ENCODE measurements around the gene GATA1. TPM values are rescaled to one million over a fixed set of nuclear protein-coding genes. Genes with fewer than 3 reads are reported as not detected.
A peak's percentile ranks its signal among the peaks of the same experiment; 100 is the strongest.

GATA1 gene
- total RNA-seq, 2 experiments from 2014 or later = not detected

DNA sequence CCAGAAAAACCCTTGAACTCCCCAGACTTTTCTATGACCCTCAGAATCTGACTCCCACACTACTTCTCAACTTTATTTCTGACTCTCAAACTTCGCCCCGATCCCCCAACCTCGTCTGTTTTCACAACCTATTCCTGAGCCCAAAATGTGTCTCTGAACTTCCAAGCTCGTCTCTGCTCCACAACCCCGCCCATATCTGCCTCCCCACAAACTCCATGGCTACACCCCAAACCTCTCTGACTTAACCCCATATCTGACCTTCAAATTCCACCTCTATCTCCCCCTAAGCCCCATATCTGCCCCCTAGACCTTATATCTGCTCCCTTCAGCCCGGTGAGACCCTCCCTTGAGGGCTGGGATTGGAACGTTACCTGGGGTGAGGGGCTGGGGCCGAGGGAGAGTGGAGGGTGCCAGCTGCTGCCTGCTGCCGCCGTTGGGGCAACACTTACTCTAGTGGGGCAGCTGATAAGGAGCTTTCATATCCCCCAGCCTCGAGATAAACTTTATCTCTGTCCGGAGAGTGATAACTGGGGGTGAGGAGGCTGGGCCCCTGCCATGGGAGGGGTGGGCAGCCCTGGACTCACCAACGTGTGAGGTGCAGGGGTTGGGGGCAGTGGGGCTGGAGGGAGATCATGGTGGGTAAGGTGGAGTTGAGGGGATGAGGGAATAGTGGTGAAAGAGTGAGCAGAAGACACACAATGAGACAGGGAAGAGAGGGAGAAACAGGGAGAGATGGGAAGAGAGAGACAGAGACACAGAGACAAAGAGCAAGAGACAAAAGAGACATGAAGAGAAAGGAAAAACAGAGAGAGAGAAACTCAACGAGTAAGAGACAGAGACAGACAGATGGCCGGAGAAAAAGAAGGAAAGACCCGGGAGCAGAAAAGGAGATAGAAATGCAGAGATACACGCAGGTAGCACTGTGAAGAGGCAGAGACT lies 1.4 kb downstream of the GATA1 start:
- Mint-ChIP-seq H3K36me3 (ENCODE audit: low read depth) (no peaks in the 10 kb centered on the region), H3K4me1 (peaks cover 14% of the 10 kb centered on the region)

DNA sequence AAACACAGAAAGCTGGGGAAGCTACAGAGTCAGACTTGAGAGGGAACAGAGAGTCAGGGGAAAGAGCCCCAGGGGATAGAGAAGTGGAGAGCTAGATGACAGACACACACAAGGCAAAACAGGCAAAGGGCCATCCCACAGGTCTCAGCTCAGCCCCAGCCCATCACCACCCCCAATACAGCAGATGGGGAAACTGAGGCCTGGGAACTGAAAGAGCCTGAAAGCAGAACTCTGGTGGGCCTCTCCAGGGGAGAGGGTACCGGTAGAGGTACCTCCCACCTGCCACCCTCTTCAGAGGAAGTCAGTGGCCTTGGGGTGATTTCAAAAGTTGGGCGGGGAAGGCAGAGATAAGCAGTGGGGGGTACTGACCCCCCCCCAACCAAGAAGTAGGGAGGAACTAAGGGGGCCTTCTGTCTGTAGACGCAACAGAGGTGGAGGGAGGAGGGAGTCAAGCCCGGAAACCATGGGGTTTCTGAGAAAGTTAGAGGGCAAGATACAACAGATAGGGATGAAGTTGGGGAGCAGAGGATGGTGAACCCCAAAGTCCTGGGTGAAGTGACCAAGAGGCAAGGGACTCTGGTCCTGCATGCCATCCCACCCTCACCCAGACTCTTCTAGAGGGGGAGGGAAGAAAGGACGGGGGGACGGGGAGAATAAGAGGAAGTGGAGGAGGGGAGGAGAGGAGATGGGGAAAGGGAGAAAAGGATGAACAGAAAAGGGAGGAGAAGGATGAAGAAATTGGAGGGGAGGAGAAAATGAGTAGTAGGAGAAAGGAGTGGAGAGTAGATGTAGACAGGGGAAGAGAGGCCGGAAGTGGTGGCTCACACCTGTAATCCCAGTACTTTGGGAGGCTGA lies 3.2 kb downstream of the GATA1 start:
- H3K27ac Mint-ChIP-seq = no peak overlapping the region
- peaks cover 9% of the 10 kb centered on the region for H3K27me3 Mint-ChIP-seq
- CTCF ChIA-PET = no interaction called here
- H3K9me3 Mint-ChIP-seq = no peaks in the 10 kb centered on the region
- H3K4me3 Mint-ChIP-seq = no peak overlapping the region
- no peaks in the 10 kb centered on the region for H3K36me3 Mint-ChIP-seq (ENCODE audit: low read depth)
- DNase-seq = no peak
- H3K4me1 Mint-ChIP-seq = peaks cover 14% of the 10 kb centered on the region
- POLR2A ChIA-PET = no interaction called here

More for the DNA sequence above, 1.4 kb downstream of the GATA1 start:
- no peak overlapping the region for H3K27ac Mint-ChIP-seq
- H3K27me3 Mint-ChIP-seq = peaks cover 9% of the 10 kb centered on the region
- no peak for DNase-seq
- ChIA-PET POLR2A (no interaction called here), CTCF (no interaction called here)
- no peaks in the 10 kb centered on the region for H3K9me3 Mint-ChIP-seq
- no peak overlapping the region for H3K4me3 Mint-ChIP-seq

DNA sequence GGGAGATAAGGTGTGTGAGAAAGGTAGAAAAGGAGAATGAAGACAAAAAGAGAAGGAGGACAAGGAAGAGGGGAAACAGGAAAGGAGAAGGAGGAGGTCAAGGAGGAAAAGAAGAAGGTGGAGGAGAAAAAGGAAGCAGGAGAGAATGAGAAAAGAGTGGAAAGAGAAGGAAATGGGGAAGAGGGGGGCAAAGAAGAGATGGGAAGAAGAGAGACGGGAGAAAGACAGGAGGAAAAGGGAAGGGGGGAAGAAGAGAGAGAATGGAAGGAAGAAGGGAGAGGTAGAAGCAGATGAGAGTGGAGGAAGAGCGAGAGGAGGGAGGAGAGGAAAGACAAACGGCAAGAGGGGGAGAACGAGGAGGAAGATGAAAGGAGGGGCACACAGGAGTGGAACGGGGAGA lies 4.1 kb downstream of the GATA1 start:
- Mint-ChIP-seq H3K36me3 (ENCODE audit: low read depth) (no peaks in the 10 kb centered on the region), H3K4me1 (peaks cover 14% of the 10 kb centered on the region), H3K4me3 (no peak overlapping the region), H3K27ac (no peak overlapping the region), H3K27me3 (peaks cover 9% of the 10 kb centered on the region), H3K9me3 (no peaks in the 10 kb centered on the region)
- no peak for DNase-seq
- CTCF ChIA-PET = no interaction called here
- POLR2A ChIA-PET = no interaction called here

DNA sequence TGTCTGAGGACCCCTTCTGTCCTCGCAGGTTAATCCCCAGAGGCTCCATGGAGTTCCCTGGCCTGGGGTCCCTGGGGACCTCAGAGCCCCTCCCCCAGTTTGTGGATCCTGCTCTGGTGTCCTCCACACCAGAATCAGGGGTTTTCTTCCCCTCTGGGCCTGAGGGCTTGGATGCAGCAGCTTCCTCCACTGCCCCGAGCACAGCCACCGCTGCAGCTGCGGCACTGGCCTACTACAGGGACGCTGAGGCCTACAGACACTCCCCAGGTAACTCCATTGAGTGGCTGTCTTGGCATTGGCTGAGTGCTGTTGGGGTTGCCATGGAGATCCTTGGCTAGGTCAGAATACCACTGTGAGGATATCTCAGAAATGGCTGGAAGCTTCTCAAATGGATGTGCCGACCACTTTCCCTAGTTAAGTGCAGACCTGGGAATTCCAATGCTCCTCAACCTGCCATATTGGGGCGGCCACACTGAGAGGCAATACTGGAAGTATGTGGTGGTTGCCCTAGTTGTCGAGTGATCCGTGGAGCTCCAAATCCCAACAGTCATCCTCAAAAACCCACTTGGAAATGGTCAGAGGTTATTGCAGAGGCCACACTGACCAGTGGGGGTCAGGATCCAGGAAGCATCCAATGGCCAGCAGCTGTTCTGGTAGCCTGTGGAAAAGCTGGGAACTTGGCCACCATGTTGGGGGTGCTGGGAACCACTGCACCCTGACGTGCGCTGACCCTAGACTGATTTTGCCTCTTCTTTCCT lies 4.9 kb downstream of the GATA1 start:
- H3K27me3 Mint-ChIP-seq = peaks cover 9% of the 10 kb centered on the region
- DNase-seq = no peak
- POLR2A ChIA-PET = no interaction called here
- CTCF ChIA-PET = no interaction called here
- no peaks in the 10 kb centered on the region for H3K9me3 Mint-ChIP-seq
- no peaks in the 10 kb centered on the region for H3K36me3 Mint-ChIP-seq (ENCODE audit: low read depth)
- H3K27ac Mint-ChIP-seq = no peak overlapping the region
- H3K4me1 Mint-ChIP-seq = peaks cover 14% of the 10 kb centered on the region
- H3K4me3 Mint-ChIP-seq = no peak overlapping the region

DNA sequence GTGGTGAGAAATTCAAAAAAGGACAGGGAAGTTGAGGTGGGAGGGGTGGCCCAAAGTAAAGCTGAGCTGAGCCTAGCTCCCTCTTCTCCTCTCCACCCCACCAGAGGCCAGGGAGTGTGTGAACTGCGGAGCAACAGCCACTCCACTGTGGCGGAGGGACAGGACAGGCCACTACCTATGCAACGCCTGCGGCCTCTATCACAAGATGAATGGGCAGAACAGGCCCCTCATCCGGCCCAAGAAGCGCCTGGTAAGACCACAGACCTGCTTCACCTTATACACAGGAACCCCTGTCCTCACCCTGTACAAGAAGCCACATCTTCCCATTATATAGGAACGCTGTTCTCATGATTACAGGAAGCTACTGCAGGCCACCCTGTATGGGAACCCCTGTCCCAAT lies 5.8 kb downstream of the GATA1 start:
- no peak overlapping the region for H3K4me3 Mint-ChIP-seq
- H3K36me3 Mint-ChIP-seq (ENCODE audit: low read depth) = no peaks in the 10 kb centered on the region
- H3K4me1 Mint-ChIP-seq = peaks cover 14% of the 10 kb centered on the region
- peaks cover 3% of the 10 kb centered on the region for H3K27me3 Mint-ChIP-seq
- no peak for DNase-seq
- H3K27ac Mint-ChIP-seq = no peak overlapping the region
- H3K9me3 Mint-ChIP-seq = no peaks in the 10 kb centered on the region
- ChIA-PET POLR2A (interaction anchor here (1.0 kb wide), 1 partner anchor 9 kb away, joined by 4 read pairs; the partner anchor contains the start of gene HDAC6), CTCF (no interaction called here)

DNA sequence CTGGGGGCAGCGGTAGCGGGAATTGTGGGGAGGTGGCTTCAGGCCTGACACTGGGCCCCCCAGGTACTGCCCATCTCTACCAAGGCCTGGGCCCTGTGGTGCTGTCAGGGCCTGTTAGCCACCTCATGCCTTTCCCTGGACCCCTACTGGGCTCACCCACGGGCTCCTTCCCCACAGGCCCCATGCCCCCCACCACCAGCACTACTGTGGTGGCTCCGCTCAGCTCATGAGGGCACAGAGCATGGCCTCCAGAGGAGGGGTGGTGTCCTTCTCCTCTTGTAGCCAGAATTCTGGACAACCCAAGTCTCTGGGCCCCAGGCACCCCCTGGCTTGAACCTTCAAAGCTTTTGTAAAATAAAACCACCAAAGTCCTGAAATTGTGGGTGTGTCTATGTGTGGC lies 7.5 kb downstream of the GATA1 start:
- Mint-ChIP-seq H3K36me3 (ENCODE audit: low read depth) (no peaks in the 10 kb centered on the region), H3K4me1 (peaks cover 11% of the 10 kb centered on the region), H3K9me3 (no peaks in the 10 kb centered on the region), H3K27ac (no peak overlapping the region), H3K27me3 (no peaks in the 10 kb centered on the region), H3K4me3 (no peak overlapping the region)
- CTCF ChIA-PET = no interaction called here
- POLR2A ChIA-PET = no interaction called here
- no peak for DNase-seq

DNA sequence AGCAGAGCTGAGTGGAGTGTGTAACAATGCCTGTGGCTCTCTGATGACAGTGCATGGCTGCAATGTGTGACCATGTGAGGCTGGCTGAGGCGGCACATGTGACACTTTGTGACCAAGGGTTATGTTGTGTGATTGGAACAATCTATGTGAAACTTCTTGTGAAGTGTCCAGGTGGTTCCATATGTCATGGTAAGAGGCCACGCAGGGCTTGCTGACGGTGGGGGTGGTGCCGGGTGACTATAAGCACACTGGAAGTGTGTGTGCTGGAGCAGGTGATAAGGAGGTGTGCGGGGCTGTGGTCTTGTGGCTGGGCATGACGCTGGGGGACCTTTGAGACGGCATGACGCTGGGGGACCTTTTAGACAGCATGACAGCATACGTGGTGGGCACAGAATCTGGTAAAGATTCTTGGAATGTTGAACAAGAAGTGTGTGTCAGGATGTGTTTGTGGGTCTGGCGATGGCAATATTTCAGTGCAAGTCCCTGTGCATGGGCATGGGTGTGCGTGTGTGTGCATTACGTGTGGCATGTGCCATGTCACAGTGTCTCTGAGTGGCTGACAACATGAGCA lies 8.0 kb downstream of the GATA1 start:
- Mint-ChIP-seq H3K27me3 (no peaks in the 10 kb centered on the region), H3K9me3 (no peaks in the 10 kb centered on the region), H3K4me1 (peaks cover 8% of the 10 kb centered on the region), H3K36me3 (ENCODE audit: low read depth) (no peaks in the 10 kb centered on the region), H3K4me3 (no peak overlapping the region), H3K27ac (no peak overlapping the region)
- POLR2A ChIA-PET = no interaction called here
- CTCF ChIA-PET = no interaction called here
- DNase-seq = no peak

DNA sequence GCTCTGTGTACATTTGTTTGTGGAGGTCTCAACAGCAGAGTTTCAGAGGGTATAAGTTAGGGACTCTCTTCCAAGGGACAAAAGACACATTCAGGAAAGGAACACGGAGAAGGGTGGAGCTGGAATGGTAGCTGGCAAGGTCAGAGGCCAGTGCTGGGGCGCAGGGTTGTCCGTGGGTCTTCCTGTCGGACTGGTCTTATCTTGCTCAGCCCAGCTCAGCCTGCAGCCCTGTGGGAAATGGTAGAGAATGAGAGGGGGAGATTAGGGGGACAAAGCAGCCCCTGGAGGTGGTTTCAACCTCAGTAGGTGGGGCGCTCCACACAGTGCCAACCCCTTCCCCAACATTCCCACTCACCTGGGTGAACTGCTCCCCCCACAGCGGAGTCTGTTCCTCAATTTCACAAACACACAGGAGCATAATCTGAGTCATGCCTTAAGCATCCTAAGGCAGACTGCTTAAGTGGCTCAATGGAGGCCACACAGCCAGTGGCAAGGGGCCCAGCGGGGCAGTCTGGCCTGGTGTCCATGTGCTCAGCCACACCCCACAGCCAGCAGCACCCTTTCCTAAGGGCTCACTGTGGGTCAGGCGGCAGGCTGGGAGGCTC lies 8.6 kb downstream of the GATA1 start:
- ChIA-PET POLR2A (no interaction called here), CTCF (no interaction called here)
- no peak for DNase-seq
- no peak overlapping the region for H3K4me3 Mint-ChIP-seq
- no peaks in the 10 kb centered on the region for H3K27me3 Mint-ChIP-seq
- no peak overlapping the region for H3K27ac Mint-ChIP-seq
- no peaks in the 10 kb centered on the region for H3K9me3 Mint-ChIP-seq
- peaks cover 2% of the 10 kb centered on the region for H3K4me1 Mint-ChIP-seq
- no peaks in the 10 kb centered on the region for H3K36me3 Mint-ChIP-seq (ENCODE audit: low read depth)

DNA sequence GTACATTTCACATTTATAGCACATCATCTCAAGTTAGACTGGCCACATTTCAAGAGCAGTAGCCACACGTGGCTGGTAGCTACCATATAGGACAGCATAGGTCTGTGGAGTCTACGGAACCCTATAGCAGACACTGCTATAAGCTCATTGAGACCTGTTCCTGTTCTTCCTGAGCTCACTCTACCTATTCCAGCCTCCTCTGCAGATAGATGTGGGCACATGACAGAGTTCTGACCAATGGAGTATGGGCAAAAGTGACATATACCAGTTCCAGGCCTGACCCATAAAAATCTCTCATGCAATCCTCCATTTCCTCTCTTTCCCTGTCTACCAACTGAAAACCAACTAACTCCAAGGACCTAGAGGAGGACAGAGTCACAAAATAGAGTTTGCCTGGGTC lies 11.9 kb downstream of the GATA1 start:
- peaks cover 3% of the 10 kb centered on the region for H3K36me3 Mint-ChIP-seq (ENCODE audit: low read depth)
- H3K27me3 Mint-ChIP-seq = no peaks in the 10 kb centered on the region
- H3K27ac Mint-ChIP-seq = no peak overlapping the region
- H3K4me1 Mint-ChIP-seq = peaks cover 21% of the 10 kb centered on the region
- no peaks in the 10 kb centered on the region for H3K9me3 Mint-ChIP-seq
- no peak for DNase-seq
- ChIA-PET CTCF (no interaction called here), POLR2A (interaction anchor here (1.2 to 4.1 kb wide), 2 partner anchors 101 to 115 kb away, joined by 3 to 23 read pairs; partner anchors contain the start of gene WAS)
- no peak overlapping the region for H3K4me3 Mint-ChIP-seq

DNA sequence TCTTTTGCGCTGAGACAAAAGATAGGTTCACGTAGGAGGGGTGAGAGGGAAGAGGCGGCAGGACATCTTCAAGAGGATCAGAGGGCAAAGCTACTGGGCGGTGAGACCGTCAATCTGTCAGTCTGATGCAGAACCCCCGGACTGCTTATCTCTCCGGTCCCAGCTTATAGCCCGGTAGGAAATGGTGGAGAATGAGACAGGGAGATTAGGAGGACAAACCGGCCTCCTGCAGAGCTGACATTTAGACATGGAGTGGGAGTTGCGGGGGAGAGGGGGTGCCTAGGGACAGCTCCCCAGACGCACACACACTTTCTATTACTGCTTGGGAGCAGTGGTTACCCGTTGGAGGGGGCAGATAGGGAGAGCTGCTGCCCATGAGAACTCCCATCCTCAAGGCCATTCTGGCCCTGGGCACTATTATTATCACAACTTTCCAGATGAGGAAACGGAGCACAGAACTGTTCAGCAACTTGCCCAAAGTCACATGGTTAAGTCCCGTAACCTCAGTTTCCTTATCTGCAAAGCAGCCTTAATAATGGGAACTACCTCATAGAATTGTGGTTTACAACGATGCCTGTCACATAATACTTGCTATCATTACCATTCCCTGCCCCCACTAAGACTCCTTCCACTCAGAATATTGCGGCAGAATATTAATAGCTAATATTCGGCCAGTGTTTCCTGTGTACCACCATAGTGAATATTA lies 14.3 kb downstream of the GATA1 start:
- CTCF ChIA-PET = interaction anchor here (0.8 to 1.7 kb wide), 4 partner anchors 97 to 327 kb away, joined by 3 to 10 read pairs (median 3); partner anchors contain the start of genes GRIPAP1, PQBP1 and TIMM17B
- peak overlapping the region; percentile 99 for H3K27ac Mint-ChIP-seq
- H3K36me3 Mint-ChIP-seq (ENCODE audit: low read depth) = peaks cover 14% of the 10 kb centered on the region
- POLR2A ChIA-PET = interaction anchor here (0.6 to 4.1 kb wide), 18 partner anchors 16 to 475 kb away, joined by 3 to 34 read pairs (median 5); partner anchors contain the start of genes PLP2, PQBP1, RBM3 and SUV39H1
- H3K9me3 Mint-ChIP-seq = no peaks in the 10 kb centered on the region
- DNase-seq = peak; percentile 16
- peaks cover 29% of the 10 kb centered on the region for H3K4me1 Mint-ChIP-seq
- no peaks in the 10 kb centered on the region for H3K27me3 Mint-ChIP-seq
- peak overlapping the region; percentile 97 for H3K4me3 Mint-ChIP-seq

DNA sequence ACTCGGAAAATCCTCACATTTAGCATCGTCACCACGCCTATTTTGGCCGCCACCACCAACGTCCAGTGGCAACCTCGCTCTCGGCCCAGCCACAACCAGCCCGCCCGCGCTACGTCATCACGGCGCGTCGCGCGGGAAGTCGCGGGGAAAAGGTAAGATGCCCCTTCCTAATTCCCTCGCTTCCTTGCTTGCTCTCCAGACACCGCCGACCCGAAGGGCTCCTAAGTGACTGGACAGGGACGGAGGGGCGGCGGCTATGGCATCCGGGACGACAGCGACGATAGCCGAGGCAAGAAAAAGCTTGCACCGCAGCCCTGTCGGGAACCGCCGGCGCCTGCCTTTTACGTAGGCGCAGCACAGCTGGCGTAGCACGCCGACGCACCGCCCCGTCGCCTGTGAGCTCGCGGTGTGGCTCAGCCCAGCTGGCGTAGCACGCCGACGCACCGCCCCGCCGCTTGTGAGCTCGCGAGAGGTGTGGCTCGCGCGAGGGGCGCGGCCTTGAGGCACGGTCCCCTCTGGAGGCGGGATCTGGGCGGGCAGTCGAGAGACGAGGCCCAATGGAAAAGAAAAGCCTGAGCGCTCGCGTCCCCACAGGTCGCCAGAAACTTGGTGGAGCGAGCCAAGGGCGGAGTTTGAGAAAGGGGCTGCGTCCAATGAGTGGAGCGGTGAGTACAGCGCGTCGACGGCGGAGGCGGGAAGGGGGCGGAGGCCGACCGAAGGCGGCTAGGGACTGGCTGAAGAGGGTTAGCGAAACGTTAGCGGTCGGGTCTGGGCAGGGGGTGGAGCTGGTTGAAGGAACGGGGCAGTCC lies 15.1 kb downstream of the GATA1 start, which contains the start of gene HDAC6:
HDAC6 (plus strand) TSS at position 788 of the 809 bp plus-strand sequence. CDS start 626 bp downstream, outside the sequence.
- H3K9me3 Mint-ChIP-seq = no peaks in the 10 kb centered on the region
- POLR2A ChIA-PET = interaction anchor here (0.7 to 4.1 kb wide), 21 partner anchors 9 to 370 kb away, joined by 3 to 34 read pairs (median 5); partner anchors contain the start of genes GRIPAP1, OTUD5, PLP2 and PQBP1
- H3K27me3 Mint-ChIP-seq = no peaks in the 10 kb centered on the region
- DNase-seq = peak; percentile 96
- peak within 1 kb of the TSS; percentile 99 for H3K27ac Mint-ChIP-seq
- CTCF ChIA-PET = interaction anchor here (0.6 to 1.7 kb wide), 8 partner anchors 35 to 327 kb away, joined by 3 to 10 read pairs (median 3); partner anchors contain the start of genes GRIPAP1, PQBP1 and TIMM17B
- H3K4me3 Mint-ChIP-seq = peak within 1 kb of the TSS; percentile 97
- peaks cover 14% of the 10 kb centered on the region for H3K36me3 Mint-ChIP-seq (ENCODE audit: low read depth)
- peaks cover 29% of the 10 kb centered on the region for H3K4me1 Mint-ChIP-seq

Data from activated CD4-positive, alpha-beta memory T cell treated with anti-CD3 and anti-CD28 coated beads, Interleukin-2, amount 10 ng/mL, durations not matched to agents 7 days and 5 days (primary cell).